ENCODE results near the gene TRIM67.

DNA sequence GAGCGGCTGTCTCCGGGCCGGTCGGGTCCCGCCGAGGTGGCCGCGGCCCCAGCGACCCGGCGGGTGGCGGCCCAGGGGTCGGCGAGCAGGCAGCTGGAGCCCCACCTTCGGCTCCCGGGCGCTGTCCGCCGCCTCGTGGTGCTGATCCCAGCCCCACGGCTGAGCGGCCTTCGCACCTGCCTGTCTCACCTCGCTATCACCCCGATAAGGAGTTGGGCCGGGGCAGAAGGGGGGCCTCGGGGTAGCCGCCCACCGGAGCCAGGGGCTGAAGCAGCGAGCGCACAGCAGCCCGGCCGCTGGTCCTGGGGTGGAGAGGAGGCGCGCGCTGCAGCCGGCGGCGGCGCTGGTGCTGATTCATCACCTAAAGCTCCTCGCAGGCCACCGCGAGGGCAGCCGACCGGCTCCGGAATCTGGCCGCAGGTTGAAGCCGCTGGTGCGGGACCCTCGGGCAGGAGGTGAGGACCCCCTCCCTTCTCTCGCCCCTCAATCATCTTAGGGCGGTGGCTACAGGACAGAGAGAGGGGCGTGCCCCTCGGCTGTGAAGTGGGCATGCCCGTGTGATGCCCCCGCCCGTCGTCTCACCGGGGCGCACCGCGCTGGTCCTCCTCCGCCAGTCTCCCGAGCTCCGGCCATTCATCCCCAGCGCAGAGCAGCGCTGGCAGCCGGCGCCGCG, 575 bp downstream of the TRIM67 start:
- TF ChIP-seq, protein P1, sequence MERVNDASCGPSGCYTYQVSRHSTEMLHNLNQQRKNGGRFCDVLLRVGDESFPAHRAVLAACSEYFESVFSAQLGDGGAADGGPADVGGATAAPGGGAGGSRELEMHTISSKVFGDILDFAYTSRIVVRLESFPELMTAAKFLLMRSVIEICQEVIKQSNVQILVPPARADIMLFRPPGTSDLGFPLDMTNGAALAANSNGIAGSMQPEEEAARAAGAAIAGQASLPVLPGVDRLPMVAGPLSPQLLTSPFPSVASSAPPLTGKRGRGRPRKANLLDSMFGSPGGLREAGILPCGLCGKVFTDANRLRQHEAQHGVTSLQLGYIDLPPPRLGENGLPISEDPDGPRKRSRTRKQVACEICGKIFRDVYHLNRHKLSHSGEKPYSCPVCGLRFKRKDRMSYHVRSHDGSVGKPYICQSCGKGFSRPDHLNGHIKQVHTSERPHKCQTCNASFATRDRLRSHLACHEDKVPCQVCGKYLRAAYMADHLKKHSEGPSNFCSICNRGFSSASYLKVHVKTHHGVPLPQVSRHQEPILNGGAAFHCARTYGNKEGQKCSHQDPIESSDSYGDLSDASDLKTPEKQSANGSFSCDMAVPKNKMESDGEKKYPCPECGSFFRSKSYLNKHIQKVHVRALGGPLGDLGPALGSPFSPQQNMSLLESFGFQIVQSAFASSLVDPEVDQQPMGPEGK (CRISPR knock-in tag; IDR thresholded peaks at IDR 0.05; ENCODE audit: borderline replicate concordance) = no peak
- TF ChIP-seq OSR1 (CRISPR knock-in tag; IDR thresholded peaks at IDR 0.05) (no peak), TOX (CRISPR knock-in tag; IDR thresholded peaks at IDR 0.05; ENCODE audit: borderline replicate concordance) (no peak), CSDC2 (CRISPR knock-in tag; IDR thresholded peaks at IDR 0.05) (no peak), ZNF565 (CRISPR knock-in tag; conservative IDR thresholded peaks at IDR 0.05; ENCODE audit: low read depth) (no peak), ZFP3 (CRISPR knock-in tag; IDR thresholded peaks at IDR 0.05) (no peak), ZC3H10 (CRISPR knock-in tag; IDR thresholded peaks at IDR 0.05) (no peak), RARB (CRISPR knock-in tag; IDR thresholded peaks at IDR 0.05) (no peak), TCF4 (CRISPR knock-in tag; IDR thresholded peaks at IDR 0.05; ENCODE audit: borderline replicate concordance) (no peak)
- TF ChIP-seq, protein P2, sequence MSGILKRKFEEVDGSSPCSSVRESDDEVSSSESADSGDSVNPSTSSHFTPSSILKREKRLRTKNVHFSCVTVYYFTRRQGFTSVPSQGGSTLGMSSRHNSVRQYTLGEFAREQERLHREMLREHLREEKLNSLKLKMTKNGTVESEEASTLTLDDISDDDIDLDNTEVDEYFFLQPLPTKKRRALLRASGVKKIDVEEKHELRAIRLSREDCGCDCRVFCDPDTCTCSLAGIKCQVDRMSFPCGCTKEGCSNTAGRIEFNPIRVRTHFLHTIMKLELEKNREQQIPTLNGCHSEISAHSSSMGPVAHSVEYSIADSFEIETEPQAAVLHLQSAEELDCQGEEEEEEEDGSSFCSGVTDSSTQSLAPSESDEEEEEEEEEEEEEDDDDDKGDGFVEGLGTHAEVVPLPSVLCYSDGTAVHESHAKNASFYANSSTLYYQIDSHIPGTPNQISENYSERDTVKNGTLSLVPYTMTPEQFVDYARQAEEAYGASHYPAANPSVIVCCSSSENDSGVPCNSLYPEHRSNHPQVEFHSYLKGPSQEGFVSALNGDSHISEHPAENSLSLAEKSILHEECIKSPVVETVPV (CRISPR knock-in tag; IDR thresholded peaks at IDR 0.05) = no peak

All from SK-N-SH treated with all-trans-retinoic acid at 6 μM for 48 hours (cell line).